Subcutaneous adipose tissue (tissue), 4 donors: ENCODE data around the gene FAM53A. TPM values are rescaled to one million over a fixed set of nuclear protein-coding genes. Genes with fewer than 3 reads are reported as not detected.

Experiments used
- CTCF ChIP-seq: fragments of 450-650 bp; IDR thresholded peaks from one replicate; pipeline ENCODE4 v1.5.1; 2016; ENCODE audit warnings: low read depth, mild to moderate bottlenecking, control low read depth, antibody characterized with exemption, moderate library complexity
- total RNA-seq, 4 donors: library from RNA; depleted of rRNA; stranded (reverse); fragments of >200 nt; gene quantifications; one replicate each; pipeline ENCODE4 v1.1.0, GENCODE V29; 2016

FAM53A gene
- total RNA-seq, 4 donors from 2014 or later: 1.5 to 5.9 (median 3.8) TPM

GRCh38 chr4:1669270-1669669 is 14.8 kb downstream of the FAM53A start:
- no peak for TF ChIP-seq CTCF

GRCh38 chr4:1668488-1668840 is 15.6 kb downstream of the FAM53A start:
- TF ChIP-seq CTCF: no peak

- no peak for TF ChIP-seq CTCF
Observed at GRCh38 chr4:1667273-1667672, 16.8 kb downstream of the FAM53A start.

GRCh38 chr4:1666391-1666790 is 17.7 kb downstream of the FAM53A start:
- no peak for TF ChIP-seq CTCF

GRCh38 chr4:1664141-1664540 is 20.0 kb downstream of the FAM53A start:
- no peak for TF ChIP-seq CTCF

- no peak for TF ChIP-seq CTCF
Observed at GRCh38 chr4:1663549-1663948, 20.6 kb downstream of the FAM53A start.

- TF ChIP-seq CTCF: no peak
Observed at GRCh38 chr4:1661695-1662094, 22.4 kb downstream of the FAM53A start.
